WTC11 (cell line): ENCODE data around the gene SOCS3. TPM values are rescaled to one million over a fixed set of nuclear protein-coding genes. Genes with fewer than 3 reads are reported as not detected.

Experiments
- ATAC-seq: fragments of 200-7000 bp; cut with Tn5 transposase; 2 replicates; pipeline ENCODE4 v1.10.0; 2021; ENCODE audit warnings: mild to moderate bottlenecking, moderate library complexity
- CTCF ChIA-PET: fragments of 300-600 bp; sonication (Branson Sonifier 250); formaldehyde crosslinking; loops from one replicate; lab custom pipeline; 2021; ENCODE audit warnings: antibody characterized with exemption; lab: Charles Lee
- POLR2A ChIA-PET: fragments of 350-600 bp; sonication (Branson Sonifier 250); formaldehyde crosslinking; loops from one replicate; lab custom pipeline; 2021; ENCODE audit warnings: antibody characterized with exemption; lab: Charles Lee
- DNase-seq: peaks from one replicate; pipeline ENCODE4 v3.0.0; 2021; ENCODE audit warnings: low spot score
- H3K27ac Mint-ChIP-seq: 2 replicates; pipeline ENCODE4 v1.8.0; 2021; ENCODE audit warnings: mixed read lengths
- H3K27me3 Mint-ChIP-seq: 2 replicates; pipeline ENCODE4 v1.8.0; 2021; ENCODE audit warnings: low read depth, mild to moderate bottlenecking, moderate library complexity, mixed read lengths
- H3K36me3 Mint-ChIP-seq: 2 replicates; pipeline ENCODE4 v1.8.0; 2021; ENCODE audit warnings: mixed read lengths
- H3K4me1 Mint-ChIP-seq: 2 replicates; pipeline ENCODE4 v1.8.0; 2022; ENCODE audit warnings: mixed read lengths
- H3K4me3 Mint-ChIP-seq: 2 replicates; pipeline ENCODE4 v1.8.0; 2021; ENCODE audit warnings: mild to moderate bottlenecking, moderate library complexity, mixed read lengths
- H3K9me3 Mint-ChIP-seq: 2 replicates; pipeline ENCODE4 v1.8.0; 2021; ENCODE audit warnings: mixed read lengths
- CREM ChIP-seq: sonication (generic); formaldehyde crosslinking; IDR thresholded peaks from 2 replicates; pipeline ENCODE4 v1.8.1; 2022; ENCODE audit warnings: mild to moderate bottlenecking, missing genetic modification reagents, moderate library complexity
- E2F4 ChIP-seq: sonication (generic); formaldehyde crosslinking; IDR thresholded peaks from 2 replicates; pipeline ENCODE4 v1.8.1; 2022; ENCODE audit warnings: low read depth, mild to moderate bottlenecking, moderate library complexity, missing genetic modification reagents, borderline replicate concordance
- EMX1 ChIP-seq: fragments of 250-450 bp; sonication (Bioruptor Pico); IDR thresholded peaks from 2 replicates; pipeline ENCODE4 v1.8.0; 2021; ENCODE audit warnings: mild to moderate bottlenecking
- JAZF1 ChIP-seq: fragments of 250-450 bp; sonication (Bioruptor Pico); IDR thresholded peaks from 2 replicates; pipeline ENCODE4 v1.9.0; 2021; ENCODE audit warnings: moderate library complexity, mild to moderate bottlenecking, inconsistent platforms
- MAX ChIP-seq: sonication (generic); formaldehyde crosslinking; IDR thresholded peaks from 2 replicates; pipeline ENCODE4 v1.8.0; 2022; ENCODE audit warnings: mild to moderate bottlenecking, missing genetic modification reagents
- NFATC4 ChIP-seq: fragments of 250-450 bp; sonication (Bioruptor Pico); IDR thresholded peaks from 2 replicates; pipeline ENCODE4 v1.9.0; 2021; ENCODE audit warnings: mild to moderate bottlenecking
- TCF7 ChIP-seq: sonication (generic); formaldehyde crosslinking; IDR thresholded peaks from 2 replicates; pipeline ENCODE4 v1.8.0; 2022; ENCODE audit warnings: mild to moderate bottlenecking, low read depth, missing genetic modification reagents, moderate library complexity
- USF1 ChIP-seq: sonication (generic); formaldehyde crosslinking; IDR thresholded peaks from 2 replicates; pipeline ENCODE4 v1.8.0; 2022; ENCODE audit warnings: mild to moderate bottlenecking, missing genetic modification reagents
- ZNF423 ChIP-seq: fragments of 250-450 bp; sonication (Bioruptor Pico); IDR thresholded peaks from 2 replicates; pipeline ENCODE4 v2.1.2; 2022; ENCODE audit warnings: mild to moderate bottlenecking, moderate library complexity
- total RNA-seq: library from RNA; stranded (reverse); gene quantifications from 3 replicates; pipeline ENCODE4 v1.2.3, GENCODE V29; 2021
- TF ChIP-seq, protein P1 (sequence below): fragments of 250-450 bp; sonication (Bioruptor Pico); IDR thresholded peaks from 2 replicates; pipeline ENCODE4 v1.9.0; 2021; ENCODE audit warnings: mild to moderate bottlenecking
- TF ChIP-seq, protein P2 (sequence below): sonication (generic); formaldehyde crosslinking; IDR thresholded peaks from 2 replicates; pipeline ENCODE4 v1.8.0; 2022; ENCODE audit warnings: missing genetic modification reagents
- TF ChIP-seq, protein P3 (sequence below): sonication (generic); formaldehyde crosslinking; IDR thresholded peaks from 2 replicates; pipeline ENCODE4 v1.8.1; 2023; ENCODE audit warnings: mild to moderate bottlenecking, missing genetic modification reagents, moderate library complexity
- TF ChIP-seq, protein P4 (sequence below): sonication (generic); formaldehyde crosslinking; IDR thresholded peaks from 2 replicates; pipeline ENCODE4 v1.8.0; 2023; ENCODE audit warnings: missing genetic modification reagents
- TF ChIP-seq, protein P5 (sequence below): sonication (generic); formaldehyde crosslinking; IDR thresholded peaks from 2 replicates; pipeline ENCODE4 v1.8.1; 2023; ENCODE audit warnings: mild to moderate bottlenecking, missing genetic modification reagents, moderate library complexity

The SOCS3 gene
- total RNA-seq, 1 experiment from 2014 or later, result 23.8 TPM

- TF ChIP-seq ZNF423 (CRISPR knock-in tag), result peak; percentile 79
- TF ChIP-seq, protein P1, sequence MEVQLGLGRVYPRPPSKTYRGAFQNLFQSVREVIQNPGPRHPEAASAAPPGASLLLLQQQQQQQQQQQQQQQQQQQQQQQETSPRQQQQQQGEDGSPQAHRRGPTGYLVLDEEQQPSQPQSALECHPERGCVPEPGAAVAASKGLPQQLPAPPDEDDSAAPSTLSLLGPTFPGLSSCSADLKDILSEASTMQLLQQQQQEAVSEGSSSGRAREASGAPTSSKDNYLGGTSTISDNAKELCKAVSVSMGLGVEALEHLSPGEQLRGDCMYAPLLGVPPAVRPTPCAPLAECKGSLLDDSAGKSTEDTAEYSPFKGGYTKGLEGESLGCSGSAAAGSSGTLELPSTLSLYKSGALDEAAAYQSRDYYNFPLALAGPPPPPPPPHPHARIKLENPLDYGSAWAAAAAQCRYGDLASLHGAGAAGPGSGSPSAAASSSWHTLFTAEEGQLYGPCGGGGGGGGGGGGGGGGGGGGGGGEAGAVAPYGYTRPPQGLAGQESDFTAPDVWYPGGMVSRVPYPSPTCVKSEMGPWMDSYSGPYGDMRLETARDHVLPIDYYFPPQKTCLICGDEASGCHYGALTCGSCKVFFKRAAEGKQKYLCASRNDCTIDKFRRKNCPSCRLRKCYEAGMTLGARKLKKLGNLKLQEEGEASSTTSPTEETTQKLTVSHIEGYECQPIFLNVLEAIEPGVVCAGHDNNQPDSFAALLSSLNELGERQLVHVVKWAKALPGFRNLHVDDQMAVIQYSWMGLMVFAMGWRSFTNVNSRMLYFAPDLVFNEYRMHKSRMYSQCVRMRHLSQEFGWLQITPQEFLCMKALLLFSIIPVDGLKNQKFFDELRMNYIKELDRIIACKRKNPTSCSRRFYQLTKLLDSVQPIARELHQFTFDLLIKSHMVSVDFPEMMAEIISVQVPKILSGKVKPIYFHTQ (CRISPR knock-in tag), result no peak
- TF ChIP-seq, protein P2, sequence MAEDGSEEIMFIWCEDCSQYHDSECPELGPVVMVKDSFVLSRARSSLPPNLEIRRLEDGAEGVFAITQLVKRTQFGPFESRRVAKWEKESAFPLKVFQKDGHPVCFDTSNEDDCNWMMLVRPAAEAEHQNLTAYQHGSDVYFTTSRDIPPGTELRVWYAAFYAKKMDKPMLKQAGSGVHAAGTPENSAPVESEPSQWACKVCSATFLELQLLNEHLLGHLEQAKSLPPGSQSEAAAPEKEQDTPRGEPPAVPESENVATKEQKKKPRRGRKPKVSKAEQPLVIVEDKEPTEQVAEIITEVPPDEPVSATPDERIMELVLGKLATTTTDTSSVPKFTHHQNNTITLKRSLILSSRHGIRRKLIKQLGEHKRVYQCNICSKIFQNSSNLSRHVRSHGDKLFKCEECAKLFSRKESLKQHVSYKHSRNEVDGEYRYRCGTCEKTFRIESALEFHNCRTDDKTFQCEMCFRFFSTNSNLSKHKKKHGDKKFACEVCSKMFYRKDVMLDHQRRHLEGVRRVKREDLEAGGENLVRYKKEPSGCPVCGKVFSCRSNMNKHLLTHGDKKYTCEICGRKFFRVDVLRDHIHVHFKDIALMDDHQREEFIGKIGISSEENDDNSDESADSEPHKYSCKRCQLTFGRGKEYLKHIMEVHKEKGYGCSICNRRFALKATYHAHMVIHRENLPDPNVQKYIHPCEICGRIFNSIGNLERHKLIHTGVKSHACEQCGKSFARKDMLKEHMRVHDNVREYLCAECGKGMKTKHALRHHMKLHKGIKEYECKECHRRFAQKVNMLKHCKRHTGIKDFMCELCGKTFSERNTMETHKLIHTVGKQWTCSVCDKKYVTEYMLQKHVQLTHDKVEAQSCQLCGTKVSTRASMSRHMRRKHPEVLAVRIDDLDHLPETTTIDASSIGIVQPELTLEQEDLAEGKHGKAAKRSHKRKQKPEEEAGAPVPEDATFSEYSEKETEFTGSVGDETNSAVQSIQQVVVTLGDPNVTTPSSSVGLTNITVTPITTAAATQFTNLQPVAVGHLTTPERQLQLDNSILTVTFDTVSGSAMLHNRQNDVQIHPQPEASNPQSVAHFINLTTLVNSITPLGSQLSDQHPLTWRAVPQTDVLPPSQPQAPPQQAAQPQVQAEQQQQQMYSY (CRISPR knock-in tag), result 0 out of 2 replicates have a peak, but pooled peaks have one; percentile 12
- TF ChIP-seq TCF7 (CRISPR knock-in tag), result no peak
- TF ChIP-seq, all 79 proteins: peak for 2
These were observed 2.8 kb upstream of the SOCS3 start (continued) for GRCh38 chr17:78362671-78363070.

DNA sequence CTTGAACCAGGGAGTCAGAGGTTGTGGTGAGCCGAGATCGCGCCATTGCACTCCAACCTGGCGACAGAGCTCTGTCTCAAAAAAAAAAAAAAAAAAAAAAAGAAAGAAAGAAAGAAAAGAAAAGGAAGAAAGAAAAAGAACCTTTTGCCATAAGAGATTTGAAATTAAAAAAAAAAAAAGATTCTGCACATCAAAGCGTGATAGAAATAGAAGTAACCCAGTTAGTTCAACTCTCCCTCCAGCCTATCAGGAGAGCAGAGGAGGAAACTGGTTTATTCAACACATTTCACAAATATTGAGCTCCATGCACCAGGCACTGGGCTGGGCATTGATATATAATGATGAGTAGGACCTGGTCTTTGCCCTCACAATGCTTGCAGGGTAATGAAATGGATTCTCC lies 2.4 kb upstream of the SOCS3 start:
- ChIA-PET POLR2A (interaction anchor here (0.6 to 2.1 kb wide), 4 partner anchors 28 to 1583 kb away, joined by 4 to 11 read pairs (median 6); no protein-coding TSS in a partner anchor), CTCF (interaction anchor here (0.6 to 9.8 kb wide), 13 partner anchors 13 to 217 kb away, joined by 3 to 115 read pairs (median 15); partner anchors contain the start of gene PGS1)
- H3K4me3 Mint-ChIP-seq, result no peak overlapping the region
- H3K9me3 Mint-ChIP-seq, result no peaks in the 10 kb centered on the region
- DNase-seq (no peak), ATAC-seq (no peak)
- 0 out of 2 replicates have a peak overlapping the region, but pooled peaks have one; percentile 44 for H3K27ac Mint-ChIP-seq
- peaks cover 16% of the 10 kb centered on the region for H3K27me3 Mint-ChIP-seq
- TF ChIP-seq NFATC4, result no peak
- TF ChIP-seq MAX (CRISPR knock-in tag), result no peak
- no peak for TF ChIP-seq CREM (CRISPR knock-in tag)
- TF ChIP-seq JAZF1 (CRISPR knock-in tag), result no peak
- TF ChIP-seq, protein P3, sequence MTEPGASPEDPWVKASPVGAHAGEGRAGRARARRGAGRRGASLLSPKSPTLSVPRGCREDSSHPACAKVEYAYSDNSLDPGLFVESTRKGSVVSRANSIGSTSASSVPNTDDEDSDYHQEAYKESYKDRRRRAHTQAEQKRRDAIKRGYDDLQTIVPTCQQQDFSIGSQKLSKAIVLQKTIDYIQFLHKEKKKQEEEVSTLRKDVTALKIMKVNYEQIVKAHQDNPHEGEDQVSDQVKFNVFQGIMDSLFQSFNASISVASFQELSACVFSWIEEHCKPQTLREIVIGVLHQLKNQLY (CRISPR knock-in tag), result no peak
- TF ChIP-seq EMX1 (CRISPR knock-in tag), result no peak
- TF ChIP-seq, protein P4, sequence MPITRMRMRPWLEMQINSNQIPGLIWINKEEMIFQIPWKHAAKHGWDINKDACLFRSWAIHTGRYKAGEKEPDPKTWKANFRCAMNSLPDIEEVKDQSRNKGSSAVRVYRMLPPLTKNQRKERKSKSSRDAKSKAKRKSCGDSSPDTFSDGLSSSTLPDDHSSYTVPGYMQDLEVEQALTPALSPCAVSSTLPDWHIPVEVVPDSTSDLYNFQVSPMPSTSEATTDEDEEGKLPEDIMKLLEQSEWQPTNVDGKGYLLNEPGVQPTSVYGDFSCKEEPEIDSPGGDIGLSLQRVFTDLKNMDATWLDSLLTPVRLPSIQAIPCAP (CRISPR knock-in tag), result no peak
- H3K36me3 Mint-ChIP-seq, result peaks cover 6% of the 10 kb centered on the region
- peaks cover 71% of the 10 kb centered on the region for H3K4me1 Mint-ChIP-seq

DNA sequence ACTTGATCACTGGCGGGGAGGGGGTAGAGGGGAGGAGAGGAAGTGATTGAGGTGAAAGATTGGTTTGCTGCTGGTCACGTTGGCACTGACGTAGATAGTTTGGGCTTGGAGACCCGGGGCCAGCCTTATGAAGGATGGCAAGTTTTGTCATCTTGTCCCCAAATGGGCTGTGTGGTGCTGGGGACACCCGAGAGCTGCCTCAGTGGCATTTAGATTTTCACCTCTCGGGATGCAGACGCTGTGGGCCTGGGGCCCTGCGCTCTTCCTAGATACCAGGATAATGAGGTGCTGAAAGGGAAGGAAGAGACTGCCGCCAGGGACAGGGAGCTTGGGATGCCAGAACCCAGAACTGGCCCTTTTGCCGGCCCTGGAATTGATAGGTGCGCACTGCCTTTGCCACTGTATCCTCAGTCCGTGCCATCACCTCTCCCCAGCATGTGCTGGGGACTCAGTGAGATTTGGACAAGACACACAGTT lies 1.4 kb upstream of the SOCS3 start:
- TF ChIP-seq E2F4 (CRISPR knock-in tag) (no peak), USF1 (CRISPR knock-in tag) (peak; percentile 79)
- TF ChIP-seq, protein P5, sequence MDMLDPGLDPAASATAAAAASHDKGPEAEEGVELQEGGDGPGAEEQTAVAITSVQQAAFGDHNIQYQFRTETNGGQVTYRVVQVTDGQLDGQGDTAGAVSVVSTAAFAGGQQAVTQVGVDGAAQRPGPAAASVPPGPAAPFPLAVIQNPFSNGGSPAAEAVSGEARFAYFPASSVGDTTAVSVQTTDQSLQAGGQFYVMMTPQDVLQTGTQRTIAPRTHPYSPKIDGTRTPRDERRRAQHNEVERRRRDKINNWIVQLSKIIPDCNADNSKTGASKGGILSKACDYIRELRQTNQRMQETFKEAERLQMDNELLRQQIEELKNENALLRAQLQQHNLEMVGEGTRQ (CRISPR knock-in tag), result peak; percentile 83
- peak overlapping the region; percentile 74 for H3K4me3 Mint-ChIP-seq
- POLR2A ChIA-PET, result interaction anchor here (0.6 to 2.1 kb wide), 14 partner anchors 9 to 930 kb away, joined by 3 to 13 read pairs (median 5); partner anchors contain the start of gene PGS1
- ATAC-seq, result peak; percentile 2
- H3K27me3 Mint-ChIP-seq, result peaks cover 16% of the 10 kb centered on the region
- CTCF ChIA-PET, result interaction anchor here (0.5 to 9.8 kb wide), 40 partner anchors 8 to 241 kb away, joined by 3 to 115 read pairs (median 7); partner anchors contain the start of genes PGS1 and TK1
- DNase-seq, result no peak
- H3K36me3 Mint-ChIP-seq, result peaks cover 6% of the 10 kb centered on the region
- H3K27ac Mint-ChIP-seq, result peak overlapping the region; percentile 93
- H3K9me3 Mint-ChIP-seq, result no peaks in the 10 kb centered on the region
- H3K4me1 Mint-ChIP-seq, result peaks cover 71% of the 10 kb centered on the region
